GM19099 (cell line): ENCODE data around the gene CHKB.

ENCODE experiments used
- POLR2A ChIP-seq: IDR thresholded peaks from 3 replicates; pipeline ENCODE4 v1.6.1; 2011; ENCODE audit warnings: low read depth; ENCODE audit not compliant: insufficient read length; ENCODE audit errors: extremely low read depth

Gene CHKB

DNA sequence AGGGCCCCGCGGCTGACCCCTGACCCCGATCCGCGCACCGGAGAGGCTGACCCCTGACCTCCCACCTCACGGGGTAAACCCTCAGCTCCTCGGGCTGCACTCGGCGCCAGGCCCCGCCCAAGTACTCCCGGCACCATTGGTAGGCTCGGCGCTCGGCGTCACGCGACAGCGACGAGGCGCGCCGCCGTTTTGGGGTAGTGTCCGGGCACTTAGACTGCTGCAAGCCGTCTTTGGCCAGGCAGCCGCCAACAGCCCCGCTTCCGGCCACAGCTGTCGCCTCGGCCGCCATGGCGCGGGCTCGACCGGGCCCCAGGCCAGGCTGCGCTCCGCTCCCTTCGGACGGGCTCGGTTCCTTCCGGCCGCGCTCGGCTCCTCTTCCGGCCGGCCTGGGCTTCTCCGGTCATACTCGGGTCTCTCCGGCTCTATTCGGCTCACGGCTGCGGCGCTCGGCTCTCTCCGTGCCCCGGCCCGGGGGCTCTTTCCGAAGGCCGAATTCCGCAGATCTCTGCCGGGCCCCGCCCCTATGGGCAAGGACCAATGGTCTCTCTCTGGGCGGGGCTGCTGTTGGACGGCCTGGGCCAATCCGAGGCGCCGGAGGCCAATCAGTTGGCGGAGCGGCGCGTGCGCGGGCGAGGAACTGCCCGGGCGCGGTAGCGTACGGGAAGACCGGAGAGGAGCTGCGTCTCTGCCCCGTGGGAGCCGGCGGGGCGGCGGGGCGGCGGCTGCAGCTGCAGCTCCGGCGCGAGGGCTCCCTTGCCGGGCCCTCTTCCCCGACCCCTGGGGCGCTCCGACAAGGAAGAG lies at the start of gene CHKB:
Gene CHKB, minus strand, starts transcription at position 357 of the 801 bp plus-strand sequence. Its CDS starts 68 bp downstream, at position 289.
- peak; percentile 84 for TF ChIP-seq POLR2A

DNA sequence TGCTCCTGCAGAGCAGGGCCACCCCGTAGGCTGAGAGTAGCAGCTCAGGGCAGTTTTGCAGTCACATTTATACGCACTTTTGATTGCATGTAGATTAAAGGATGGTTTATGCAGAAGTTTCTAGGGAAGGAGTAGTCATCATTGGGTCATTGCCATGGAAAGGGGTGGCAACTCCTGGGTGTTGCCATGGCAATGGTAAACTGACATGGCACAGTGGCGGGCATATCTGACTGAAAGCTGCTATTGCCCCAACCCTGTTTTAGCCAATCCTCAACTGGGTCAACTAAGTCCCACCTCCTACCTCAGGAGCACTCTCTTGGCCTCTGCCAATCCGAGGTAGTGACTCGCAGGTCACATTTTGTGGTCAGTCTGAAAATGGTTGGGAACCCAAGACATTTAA lies 47.7 kb upstream of the CHKB start:
- no peak for TF ChIP-seq POLR2A

GRCh38 chr22:50628543-50629134 lies 46.0 kb upstream of the CHKB start:
- no peak for TF ChIP-seq POLR2A

DNA sequence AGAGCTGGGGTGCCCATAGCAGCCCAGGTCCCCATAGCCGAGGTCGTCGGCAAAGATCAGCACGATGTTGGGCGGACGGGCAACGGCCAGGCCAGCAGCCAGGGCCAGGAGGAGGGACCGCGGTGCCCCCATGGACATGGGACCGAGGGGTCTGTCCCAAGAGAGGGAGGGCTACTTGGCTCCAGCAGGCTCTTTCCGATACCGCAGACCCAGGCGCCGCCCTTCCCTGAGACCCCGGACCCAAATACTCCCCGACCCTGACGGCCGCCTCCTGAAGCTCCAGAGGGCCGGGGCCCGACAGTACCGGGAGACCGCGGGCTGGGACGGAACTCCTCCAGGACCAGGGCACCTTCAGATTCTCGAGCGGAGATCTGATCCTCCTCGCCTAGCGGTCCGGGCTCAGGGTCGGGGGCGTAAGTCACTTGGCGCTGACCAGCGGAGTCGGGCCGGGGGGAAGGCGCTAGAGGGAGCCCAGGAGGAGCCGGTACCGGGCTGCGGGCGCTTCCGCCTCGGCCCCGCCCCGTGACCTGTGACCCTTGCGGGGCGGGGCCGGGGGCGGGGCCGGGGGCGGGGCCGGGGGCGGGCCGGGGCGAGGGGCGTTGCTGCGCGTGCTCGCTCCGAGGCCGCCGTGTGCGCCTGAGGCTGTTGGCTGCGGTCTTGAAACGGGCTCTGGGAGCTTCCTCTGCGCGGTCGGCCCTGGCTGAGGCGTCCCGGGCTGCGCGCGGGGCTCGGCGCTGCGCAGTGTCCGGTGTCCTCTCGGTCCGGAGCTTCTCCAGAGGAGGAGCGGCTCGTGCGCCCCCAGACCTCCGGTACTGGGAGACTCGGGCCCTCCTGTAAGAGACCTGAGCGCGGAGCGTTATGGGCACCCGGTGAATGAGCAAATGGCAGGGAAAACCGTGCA lies 45.2 kb upstream of the CHKB start, which contains the start of gene ARSA:
Gene ARSA, minus strand, starts transcription at position 511 of the 901 bp plus-strand sequence. Its CDS starts 373 bp downstream, at position 138.
- TF ChIP-seq POLR2A: peak; percentile 69

GRCh38 chr22:50626850-50627641 lies 44.4 kb upstream of the CHKB start:
- no peak for TF ChIP-seq POLR2A

- no peak for TF ChIP-seq POLR2A
These were observed 43.7 kb upstream of the CHKB start for GRCh38 chr22:50626314-50626849.

DNA sequence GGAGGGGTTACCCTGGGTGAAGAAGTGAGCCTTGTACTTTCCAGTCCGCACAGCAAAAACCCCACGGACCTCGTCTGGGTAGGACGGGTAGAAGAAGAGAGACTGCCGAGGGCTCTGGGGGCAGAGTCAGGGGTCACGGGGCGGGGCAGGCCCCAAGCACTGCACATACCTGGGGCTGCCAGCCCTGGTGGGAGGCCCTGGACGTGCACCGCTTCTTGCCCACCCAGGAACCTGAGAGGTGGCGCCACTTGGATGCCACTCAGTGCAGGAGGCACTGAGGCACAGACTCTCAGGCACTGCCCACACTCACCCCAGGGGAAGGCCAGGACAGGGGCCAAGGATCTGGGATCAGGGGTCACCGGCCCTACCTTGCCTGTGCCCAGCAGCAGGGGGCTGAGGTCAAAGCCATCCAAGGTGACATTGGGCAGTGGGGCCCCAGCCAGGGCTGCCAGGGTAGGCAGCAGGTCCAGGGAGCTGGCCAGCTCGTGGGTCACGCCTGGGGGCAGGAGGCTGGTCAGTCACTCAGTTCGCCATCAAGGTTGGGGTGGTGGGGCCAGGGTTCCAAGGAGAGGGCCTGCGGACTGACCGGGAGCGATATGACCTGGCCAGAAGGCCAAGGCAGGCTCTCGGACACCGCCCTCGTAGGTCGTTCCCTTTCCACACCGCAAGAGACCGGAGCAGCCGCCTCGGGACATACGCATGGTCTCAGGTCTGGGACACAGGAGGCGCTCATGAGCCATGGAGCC lies 43.1 kb upstream of the CHKB start:
- no peak for TF ChIP-seq POLR2A

- no peak for TF ChIP-seq POLR2A
These were observed 42.5 kb upstream of the CHKB start for GRCh38 chr22:50625131-50625567.

DNA sequence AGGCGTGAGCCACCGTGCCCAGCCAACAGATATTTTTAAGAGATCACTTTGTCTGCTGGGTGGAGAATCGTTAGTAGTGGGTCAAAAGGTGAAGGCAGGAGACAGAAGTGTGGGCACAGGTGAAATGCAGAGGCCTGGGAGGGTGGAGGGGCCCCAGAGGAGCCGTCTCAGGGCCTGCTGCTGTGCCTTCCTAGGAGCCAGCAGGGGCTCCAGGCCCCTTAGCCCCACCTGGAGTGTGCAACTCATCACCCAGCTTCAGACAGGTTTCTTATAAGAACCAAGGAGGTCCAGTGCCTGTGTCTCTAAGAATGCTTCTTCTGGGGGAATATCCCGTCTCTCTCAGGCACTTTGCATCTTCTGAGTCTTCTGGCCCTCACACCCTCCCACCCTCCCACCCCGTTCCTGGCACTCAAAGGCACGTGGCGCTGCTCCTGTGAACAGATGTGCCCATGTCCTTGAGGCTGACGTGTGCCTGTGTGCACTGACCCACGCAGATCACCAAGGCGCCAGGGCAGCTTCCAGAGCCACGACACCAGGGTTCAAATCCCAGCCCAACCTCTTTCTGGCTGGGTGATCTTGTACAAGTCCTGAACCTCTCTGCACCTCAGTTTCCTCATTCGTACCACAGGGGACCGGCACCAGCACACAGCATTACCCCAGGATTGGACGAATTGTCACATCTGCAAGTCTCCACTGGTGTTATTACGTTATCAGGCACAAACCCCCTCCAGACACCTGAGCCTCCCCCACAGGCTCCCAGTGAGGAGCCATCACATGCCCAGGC lies 41.9 kb upstream of the CHKB start:
- TF ChIP-seq POLR2A: no peak

DNA sequence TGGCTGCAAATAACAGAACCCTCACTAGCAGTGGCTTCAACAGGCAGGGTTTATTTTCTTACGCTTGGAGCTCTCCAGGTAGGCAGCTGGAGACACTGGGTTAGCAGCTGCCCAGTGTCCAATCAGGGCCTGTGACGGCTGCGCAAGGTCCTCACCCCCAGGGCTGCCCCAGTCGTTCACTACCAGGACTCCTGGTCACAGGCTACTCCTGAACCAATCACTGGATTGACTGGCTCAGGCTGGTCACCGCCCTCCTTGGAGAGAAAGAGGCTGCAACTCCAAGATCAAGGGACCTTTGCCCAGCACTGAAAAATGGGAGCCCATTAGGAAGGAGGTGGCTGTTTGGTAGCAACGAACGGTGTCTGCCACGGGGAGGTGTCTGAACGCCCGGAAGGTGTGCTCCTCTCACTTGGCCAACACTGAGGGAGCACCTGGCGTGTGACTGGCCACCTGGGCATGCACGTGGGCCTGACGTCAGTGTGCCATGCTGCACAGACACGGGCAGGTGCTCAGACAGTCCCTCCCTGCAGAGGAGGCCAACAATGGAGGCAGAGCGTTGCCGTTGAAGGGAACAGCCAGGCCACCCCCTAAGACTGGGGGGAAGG lies 40.2 kb upstream of the CHKB start:
- no peak for TF ChIP-seq POLR2A

DNA sequence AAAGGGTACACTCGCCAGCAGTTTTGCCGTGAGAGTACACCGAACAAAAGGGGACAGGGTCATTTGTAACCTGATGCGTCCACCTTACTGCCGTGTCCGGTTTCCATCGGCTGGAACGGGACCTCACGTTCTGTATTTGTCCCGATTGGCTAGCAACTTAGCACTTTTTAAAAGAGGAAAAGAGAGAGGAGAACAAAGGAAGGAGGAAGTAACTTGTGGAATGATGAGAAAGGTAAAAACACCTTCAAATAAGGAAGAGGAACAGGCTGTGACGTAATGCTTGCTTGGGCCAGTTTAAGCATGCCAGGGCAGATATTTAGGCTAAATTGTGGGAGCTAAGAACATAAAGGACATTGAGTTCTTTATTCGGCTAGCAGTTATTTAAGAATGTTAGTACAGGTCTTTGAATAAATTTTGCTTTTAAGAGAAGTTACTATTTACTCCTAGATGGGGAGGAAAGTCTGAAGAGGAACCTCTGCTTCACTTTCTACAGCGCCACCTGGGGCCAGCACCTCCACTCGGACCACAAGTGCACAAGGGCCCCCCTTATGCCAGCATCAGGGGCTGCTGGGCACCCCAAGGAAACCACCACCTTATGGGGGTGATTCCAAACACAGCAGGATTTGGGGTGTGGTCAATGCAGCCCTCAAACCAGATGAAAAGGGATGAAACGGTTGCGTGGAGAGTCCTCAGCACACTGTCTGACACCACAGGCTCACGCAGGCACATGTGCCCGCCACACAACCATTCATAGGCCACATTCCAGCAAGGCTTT lies 39.5 kb upstream of the CHKB start:
- TF ChIP-seq POLR2A: no peak
